Endothelial cell of umbilical vein (primary cell): Measurements from ENCODE around the gene PIEZO2. TPM values are rescaled to one million over a fixed set of nuclear protein-coding genes. Genes with fewer than 3 reads are reported as not detected.

Experiments
- BruUV-seq: library from RNA; stranded (reverse); fragments of 400-500 nt; replicated peaks from 2 replicates; lab custom pipeline; 2021; lab: Mats Ljungman, UMichigan
- CTCF ChIA-PET: fragments of 300-600, 350-600 bp; sonication (Branson Sonifier 250); formaldehyde crosslinking; loops from one replicate; lab custom pipeline; 2021; ENCODE audit warnings: antibody characterized with exemption, inconsistent platforms; lab: Charles Lee
- POLR2A ChIA-PET: fragments of 300-600, 350-600 bp; sonication (Branson Sonifier 250); formaldehyde crosslinking; loops from one replicate; lab custom pipeline; 2021; ENCODE audit warnings: antibody characterized with exemption, inconsistent platforms; lab: Charles Lee
- DNase-seq: peaks from one replicate; pipeline ENCODE4 v3.0.0-alpha.2; 2011; ENCODE audit warnings: low read depth, low spot score
- FAIRE-seq: peaks from 2 replicates; lab custom pipeline; 2011; peaks lifted over from hg19 to GRCh38; lab: Jason Lieb, UNC
- H2AFZ ChIP-seq: 2 replicates; pipeline ENCODE4 v1.6.0; 2012; ENCODE audit warnings: low read depth, low read length, control low read depth, inconsistent platforms
- H3K27ac ChIP-seq: 2 replicates; pipeline ENCODE4 v1.5.1; 2011; ENCODE audit warnings: low read depth, mild to moderate bottlenecking, control low read depth, low read length, moderate library complexity; ENCODE audit not compliant: insufficient read depth
- H3K27me3 ChIP-seq, 2 experiments: 2 replicates each; pipeline versions ENCODE4 v1.6.0 to v1.6.1; 2011; ENCODE audit warnings: low read length in 2 of 2, mixed read lengths in 1 of 2; ENCODE audit not compliant: control insufficient read depth in 2 of 2, insufficient read depth in 2 of 2
- H3K36me3 ChIP-seq, 2 experiments: 2 replicates in 1 of 2; 3 replicates in 1 of 2; pipeline ENCODE4 v1.5.1; 2011; ENCODE audit warnings: low read length in 2 of 2, mild to moderate bottlenecking in 1 of 2, moderate library complexity in 1 of 2; ENCODE audit not compliant: control insufficient read depth in 2 of 2, insufficient read depth in 2 of 2; ENCODE audit errors: extremely low read depth in 1 of 2
- H3K4me1 ChIP-seq: 3 replicates; pipeline ENCODE4 v1.5.1; 2011; ENCODE audit warnings: mild to moderate bottlenecking, low read length; ENCODE audit not compliant: control insufficient read depth, insufficient read depth; ENCODE audit errors: extremely low read depth
- H3K4me2 ChIP-seq: 2 replicates; pipeline ENCODE4 v1.6.1; 2011; ENCODE audit warnings: low read length, control low read depth, mixed read lengths; ENCODE audit not compliant: insufficient read depth
- H3K4me3 ChIP-seq, 3 experiments: fragments of 200-600 bp in 1 of 3; sonication (generic), shearing (Covaris generic) in 1 of 3; replicated peaks in 1 of 3; 2 replicates each; pipeline ENCODE4 v1.5.1; 2011 to 2016; ENCODE audit warnings: control low read depth in 3 of 3, low read length in 3 of 3, mild to moderate bottlenecking in 2 of 3, inconsistent platforms in 1 of 3, low read depth in 1 of 3, moderate library complexity in 1 of 3; ENCODE audit not compliant: insufficient read depth in 1 of 3
- H3K79me2 ChIP-seq: 2 replicates; pipeline ENCODE4 v1.6.0; 2012; ENCODE audit warnings: low read length, inconsistent platforms; ENCODE audit not compliant: control insufficient read depth, insufficient read depth
- H3K9ac ChIP-seq: replicated peaks from 2 replicates; pipeline ENCODE3; 2011; ENCODE audit warnings: low read length, control low read depth; ENCODE audit not compliant: insufficient read depth; ENCODE audit errors: extremely low read depth
- H3K9me1 ChIP-seq: replicated peaks from 3 replicates; pipeline ENCODE4 v1.6.0; 2011; ENCODE audit warnings: mild to moderate bottlenecking, low read length; ENCODE audit not compliant: control insufficient read depth, insufficient read depth; ENCODE audit errors: extremely low read depth
- H3K9me3 ChIP-seq: replicated peaks from 2 replicates; pipeline ENCODE4 v1.5.1; 2012; ENCODE audit warnings: low read length, inconsistent platforms; ENCODE audit not compliant: control insufficient read depth, insufficient read depth
- H4K20me1 ChIP-seq: replicated peaks from 2 replicates; pipeline ENCODE3; 2011; ENCODE audit warnings: mild to moderate bottlenecking, low read length; ENCODE audit not compliant: control insufficient read depth, insufficient read depth; ENCODE audit errors: extremely low read depth
- CTCF ChIP-seq, 2 donors: IDR thresholded peaks; 1 replicate in 1 of 2; 2 replicates in 1 of 2; pipeline ENCODE4 v1.5.1; 2011; ENCODE audit warnings: low read length in 2 of 2, mild to moderate bottlenecking in 2 of 2, moderate library complexity in 2 of 2, control low read depth in 1 of 2, inconsistent platforms in 1 of 2, low read depth in 1 of 2; ENCODE audit not compliant: insufficient read depth in 1 of 2; ENCODE audit errors: extremely low read depth in 1 of 2
- EZH2 ChIP-seq: IDR thresholded peaks from 2 replicates; pipeline ENCODE4 v1.6.1; 2012; ENCODE audit warnings: borderline replicate concordance, low read depth, mild to moderate bottlenecking, moderate library complexity, low read length, inconsistent platforms; ENCODE audit not compliant: severe bottlenecking
- FOS ChIP-seq: IDR thresholded peaks from 2 replicates; pipeline ENCODE4 v1.6.1; 2011; ENCODE audit warnings: mild to moderate bottlenecking, low read length, moderate library complexity, borderline replicate concordance; ENCODE audit not compliant: insufficient read depth
- GATA2 ChIP-seq: IDR thresholded peaks from 2 replicates; pipeline ENCODE4 v1.7.0; 2011; ENCODE audit warnings: low read depth, mild to moderate bottlenecking, moderate library complexity, mixed read lengths, low read length; ENCODE audit not compliant: insufficient read length, insufficient read depth
- JUN ChIP-seq: IDR thresholded peaks from 2 replicates; pipeline ENCODE4 v1.6.1; 2011; ENCODE audit warnings: borderline replicate concordance, low read depth; ENCODE audit not compliant: insufficient read length, insufficient read depth
- MAX ChIP-seq: IDR thresholded peaks from 2 replicates; pipeline ENCODE4 v1.6.1; 2011; ENCODE audit not compliant: insufficient read depth, insufficient read length
- MYC ChIP-seq: IDR thresholded peaks from one replicate; pipeline ENCODE4 v1.6.1; 2011; ENCODE audit warnings: mild to moderate bottlenecking, low read depth, low read length
- POLR2A ChIP-seq: IDR thresholded peaks from 2 replicates; pipeline ENCODE4 v1.6.1; 2012; ENCODE audit warnings: low read depth, mild to moderate bottlenecking, control low read depth, low read length
- POLR2AphosphoS5 ChIP-seq: IDR thresholded peaks from 2 replicates; pipeline ENCODE4 v1.6.1; 2012; ENCODE audit warnings: low read depth, mild to moderate bottlenecking, control low read depth, low read length, moderate library complexity; ENCODE audit not compliant: insufficient read depth
- dilution Hi-C: fragments of 300-500 bp; cut with MboI; formaldehyde crosslinking; loops from one replicate; pipeline ENCODE4 v1.15.0; 2019; ENCODE audit warnings: low sequenced_read_pairs; ENCODE audit not compliant: extremely low pct_ligation_motif_present
- intact Hi-C: fragments of 100-400 bp; cut with micrococcal nuclease; formaldehyde crosslinking; loops from one replicate; pipeline ENCODE4 v1.10.0; 2022
- polyA plus RNA-seq, 4 experiments: library from polyadenylated mRNA; depleted of rRNA in 3 of 4; stranded (reverse) in 3 of 4; unstranded in 1 of 4; fragments of >200 nt; gene quantifications; 2 replicates each; pipeline versions ENCODE4 v1.2.1 to v1.2.3, GENCODE V29; 2011 to 2012; ENCODE audit warnings: missing spikeins in 1 of 4
- total RNA-seq: library from RNA; stranded (reverse); gene quantifications from 2 replicates; pipeline ENCODE4 v1.2.3, GENCODE V29; 2021

The PIEZO2 gene
- total and polyA plus RNA-seq, 2 donors (not counting 3 experiments of a cell fraction or from before 2014, with no cell fraction given) = 1.7 to 11.2 TPM

- no peak for FAIRE-seq
These were observed 309.9 kb downstream of the PIEZO2 start for GRCh38 chr18:10839421-10839820.

GRCh38 chr18:10838553-10838952 lies 310.8 kb downstream of the PIEZO2 start:
- Histone ChIP-seq H3K4me2 (no peak overlapping the region), H4K20me1 (no peaks in the 10 kb centered on the region), H3K36me3 (no peaks in the 10 kb centered on the region), H2AFZ (no peak overlapping the region), H3K27ac (no peak overlapping the region), H3K79me2 (no peaks in the 10 kb centered on the region), H3K4me1 (no peaks in the 10 kb centered on the region), H3K4me3 (no peak overlapping the region), H3K27me3 (no peaks in the 10 kb centered on the region), H3K9ac (no peak overlapping the region), H3K9me3 (no peaks in the 10 kb centered on the region), H3K9me1 (no peaks in the 10 kb centered on the region)
- TF ChIP-seq MYC (no peak), CTCF (IDR thresholded peaks at IDR 0.05; ENCODE audit: extremely low read depth in 1 of 2, insufficient read depth in 1 of 2, low read depth in 1 of 2, low read length in 2 of 2) (no peak), POLR2AphosphoS5 (no peak), FOS (no peak), EZH2 (no peak), GATA2 (no peak), POLR2A (no peak), MAX (no peak), JUN (no peak)
- no peak for FAIRE-seq
- no peak for DNase-seq
- intact Hi-C loops (no loop called here), dilution Hi-C loops (no loop called here)
- BruUV-seq = no TSS peak
- POLR2A ChIA-PET = no interaction called here
- CTCF ChIA-PET = interaction anchor here (1.0 to 5.7 kb wide), 2 partner anchors 13 to 278 kb away, joined by 3 to 40 read pairs; no protein-coding TSS in a partner anchor

More at GRCh38 chr18:10839421-10839820, 309.9 kb downstream of the PIEZO2 start:
- intact Hi-C loops (no loop called here), dilution Hi-C loops (no loop called here)
- Histone ChIP-seq H3K9me3 (no peaks in the 10 kb centered on the region), H3K4me3 (no peak overlapping the region), H3K4me1 (no peaks in the 10 kb centered on the region), H3K9ac (no peak overlapping the region), H3K27me3 (no peaks in the 10 kb centered on the region), H3K79me2 (no peaks in the 10 kb centered on the region), H4K20me1 (no peaks in the 10 kb centered on the region), H3K9me1 (no peaks in the 10 kb centered on the region), H3K36me3 (no peaks in the 10 kb centered on the region), H3K27ac (no peak overlapping the region), H2AFZ (no peak overlapping the region), H3K4me2 (no peak overlapping the region)
- CTCF ChIA-PET = interaction anchor here (1.0 to 5.7 kb wide), 2 partner anchors 12 to 279 kb away, joined by 3 to 40 read pairs; no protein-coding TSS in a partner anchor
- TF ChIP-seq FOS = no peak
- TF ChIP-seq MYC = no peak
- BruUV-seq = no TSS peak
- DNase-seq = no peak
- POLR2A ChIA-PET = no interaction called here
